Hepatocyte (in vitro differentiated cells): ENCODE data around the gene TOR4A.

Experiments
- EZH2 ChIP-seq: fragments of 200-600 bp; sonication (generic); IDR thresholded peaks from 2 replicates; pipeline ENCODE4 v1.6.1; 2016; ENCODE audit warnings: antibody characterized with exemption, mild to moderate bottlenecking, borderline replicate concordance
- EZH2phosphoT487 ChIP-seq: fragments of 200-600 bp; sonication (generic); IDR thresholded peaks from one replicate; pipeline ENCODE4 v1.6.1; 2018; ENCODE audit warnings: antibody characterized with exemption, mild to moderate bottlenecking, low read depth, moderate library complexity; ENCODE audit not compliant: unreplicated experiment, severe bottlenecking
- TF ChIP-seq, protein P1 (sequence below): fragments of 200-600 bp; sonication (generic); IDR thresholded peaks from 2 replicates; pipeline ENCODE4 v1.5.1; 2016; ENCODE audit warnings: antibody characterized with exemption, mild to moderate bottlenecking; ENCODE audit not compliant: poor library complexity

DNA sequence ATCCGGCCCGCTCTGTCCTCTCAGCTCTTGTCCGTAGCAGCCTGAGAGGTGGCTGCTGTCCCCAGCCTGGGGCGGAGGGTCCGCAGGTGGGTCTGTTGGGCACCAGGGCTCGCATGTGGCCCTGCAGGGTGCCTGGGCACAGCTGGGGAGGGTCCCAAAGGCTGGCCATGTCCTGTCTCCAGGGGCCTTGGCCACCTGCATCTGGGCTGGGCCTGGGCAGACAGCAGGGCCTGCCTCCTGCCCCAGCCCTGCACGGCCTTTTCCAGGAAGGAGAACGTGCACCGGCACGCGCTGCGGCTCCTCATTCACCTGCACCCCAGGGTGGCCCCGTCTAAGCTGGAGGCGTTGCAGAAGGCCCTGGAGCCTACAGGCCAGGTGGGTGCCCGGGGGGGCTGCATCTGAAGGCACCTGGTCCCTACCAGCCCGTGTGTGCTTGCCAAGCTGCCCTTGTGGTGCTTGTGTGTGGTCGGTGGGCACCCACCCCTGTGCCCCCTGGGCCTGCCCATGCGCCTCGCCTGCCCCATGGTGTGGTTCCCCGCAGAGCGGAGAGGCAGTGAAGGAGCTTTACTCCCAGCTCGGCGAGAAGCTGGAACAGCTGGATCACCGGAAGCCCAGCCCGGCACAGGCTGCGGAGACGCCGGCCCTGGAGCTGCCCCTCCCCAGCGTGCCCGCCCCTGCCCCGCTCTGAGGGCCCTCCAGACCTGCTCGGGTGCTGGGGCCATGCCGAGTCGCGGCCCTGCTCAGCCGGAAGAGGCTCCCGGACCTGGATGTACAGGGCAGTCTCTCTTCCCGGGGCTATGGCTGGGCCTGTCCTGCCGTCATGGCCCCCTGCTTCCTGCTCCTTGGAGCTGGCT lies 5.1 kb upstream of the TOR4A start:
- TF ChIP-seq, protein P1, sequence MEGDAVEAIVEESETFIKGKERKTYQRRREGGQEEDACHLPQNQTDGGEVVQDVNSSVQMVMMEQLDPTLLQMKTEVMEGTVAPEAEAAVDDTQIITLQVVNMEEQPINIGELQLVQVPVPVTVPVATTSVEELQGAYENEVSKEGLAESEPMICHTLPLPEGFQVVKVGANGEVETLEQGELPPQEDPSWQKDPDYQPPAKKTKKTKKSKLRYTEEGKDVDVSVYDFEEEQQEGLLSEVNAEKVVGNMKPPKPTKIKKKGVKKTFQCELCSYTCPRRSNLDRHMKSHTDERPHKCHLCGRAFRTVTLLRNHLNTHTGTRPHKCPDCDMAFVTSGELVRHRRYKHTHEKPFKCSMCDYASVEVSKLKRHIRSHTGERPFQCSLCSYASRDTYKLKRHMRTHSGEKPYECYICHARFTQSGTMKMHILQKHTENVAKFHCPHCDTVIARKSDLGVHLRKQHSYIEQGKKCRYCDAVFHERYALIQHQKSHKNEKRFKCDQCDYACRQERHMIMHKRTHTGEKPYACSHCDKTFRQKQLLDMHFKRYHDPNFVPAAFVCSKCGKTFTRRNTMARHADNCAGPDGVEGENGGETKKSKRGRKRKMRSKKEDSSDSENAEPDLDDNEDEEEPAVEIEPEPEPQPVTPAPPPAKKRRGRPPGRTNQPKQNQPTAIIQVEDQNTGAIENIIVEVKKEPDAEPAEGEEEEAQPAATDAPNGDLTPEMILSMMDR, result no peak
- TF ChIP-seq EZH2phosphoT487 (no peak), EZH2 (no peak)
